HG03571 (cell line): ENCODE measurements around the gene GPALPP1.
A peak's percentile ranks its signal among the peaks of the same experiment; 100 is the strongest.
"Not testable (repeated sequence)": the region's sequence is repeated elsewhere in the genome, so short reads cannot be mapped to it uniquely, and the experiment has no call there.

ENCODE experiments used
- ATAC-seq: cut with Tn5 transposase; IDR thresholded peaks from one replicate; pipeline ENCODE4 v1.9.1; 2021; ENCODE audit not compliant: unreplicated experiment

Gene GPALPP1, protein sequence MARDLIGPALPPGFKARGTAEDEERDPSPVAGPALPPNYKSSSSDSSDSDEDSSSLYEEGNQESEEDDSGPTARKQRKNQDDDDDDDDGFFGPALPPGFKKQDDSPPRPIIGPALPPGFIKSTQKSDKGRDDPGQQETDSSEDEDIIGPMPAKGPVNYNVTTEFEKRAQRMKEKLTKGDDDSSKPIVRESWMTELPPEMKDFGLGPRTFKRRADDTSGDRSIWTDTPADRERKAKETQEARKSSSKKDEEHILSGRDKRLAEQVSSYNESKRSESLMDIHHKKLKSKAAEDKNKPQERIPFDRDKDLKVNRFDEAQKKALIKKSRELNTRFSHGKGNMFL

DNA sequence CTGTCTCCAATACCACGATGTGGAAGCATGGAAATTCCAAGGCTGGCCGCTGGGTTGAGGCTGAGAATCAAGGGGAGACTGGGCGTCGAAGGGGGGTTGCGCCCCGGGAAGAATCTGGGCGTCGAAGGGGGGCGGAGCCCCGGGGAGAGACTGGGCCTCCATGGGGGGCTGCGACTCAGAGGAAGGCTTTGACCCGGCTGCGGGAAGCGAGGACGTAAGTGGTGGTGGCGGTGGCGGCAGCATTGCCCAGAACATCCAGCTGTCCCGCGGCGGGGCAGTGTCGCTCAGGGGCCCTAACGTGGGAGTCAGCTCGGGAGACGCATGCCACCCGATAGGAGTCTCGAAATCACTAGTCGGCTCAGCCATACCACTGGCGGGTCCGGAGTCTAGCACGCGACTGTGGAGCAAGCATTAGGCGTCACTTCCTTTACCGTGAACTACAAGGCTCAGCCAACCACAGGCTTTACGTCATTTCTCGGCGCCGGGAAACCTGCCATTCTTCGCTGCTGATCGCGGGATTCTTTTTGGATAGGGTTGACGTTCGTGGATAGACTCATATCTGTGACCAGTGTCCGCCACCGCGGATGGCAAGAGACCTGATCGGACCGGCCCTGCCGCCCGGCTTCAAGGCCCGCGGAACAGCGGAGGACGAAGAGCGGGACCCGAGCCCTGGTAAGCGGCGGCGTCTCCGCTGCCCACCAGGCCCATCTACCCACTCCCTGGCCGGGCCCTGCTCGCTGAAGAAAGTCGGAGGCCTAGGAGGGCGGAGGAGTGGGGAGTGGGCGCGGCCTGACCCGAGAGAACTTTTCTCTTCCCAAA is at the start of gene GPALPP1, which contains the start of gene NUFIP1:
TSS of gene GPALPP1 (plus strand) at position 468 of the 819 bp plus-strand sequence. CDS start at position 585, 117 bp downstream.
TSS of gene NUFIP1 (minus strand) at position 401 of the 819 bp plus-strand sequence. CDS start at position 366, 35 bp downstream.
- ATAC-seq, result peak; percentile 97

DNA sequence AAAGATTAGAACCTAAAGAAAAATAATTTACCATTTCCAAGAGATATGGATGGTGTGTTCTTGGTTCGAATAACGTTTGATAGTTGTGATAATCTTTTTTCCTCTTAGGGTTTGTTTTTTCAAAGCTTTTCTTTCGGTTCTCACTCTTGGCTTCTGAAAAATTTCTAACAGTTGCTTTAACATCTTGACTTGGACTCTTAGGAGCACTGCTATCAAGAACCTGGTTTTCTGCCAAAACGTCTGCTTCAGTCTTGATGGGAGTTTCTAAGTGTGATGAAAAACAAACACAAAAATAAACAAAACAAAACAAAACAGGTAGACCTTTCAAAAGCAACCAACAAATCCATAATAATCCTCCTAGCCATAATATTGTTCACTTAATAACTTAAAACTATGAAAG is 45.9 kb upstream of the GPALPP1 start:
- ATAC-seq, result not testable (repeated sequence)

DNA sequence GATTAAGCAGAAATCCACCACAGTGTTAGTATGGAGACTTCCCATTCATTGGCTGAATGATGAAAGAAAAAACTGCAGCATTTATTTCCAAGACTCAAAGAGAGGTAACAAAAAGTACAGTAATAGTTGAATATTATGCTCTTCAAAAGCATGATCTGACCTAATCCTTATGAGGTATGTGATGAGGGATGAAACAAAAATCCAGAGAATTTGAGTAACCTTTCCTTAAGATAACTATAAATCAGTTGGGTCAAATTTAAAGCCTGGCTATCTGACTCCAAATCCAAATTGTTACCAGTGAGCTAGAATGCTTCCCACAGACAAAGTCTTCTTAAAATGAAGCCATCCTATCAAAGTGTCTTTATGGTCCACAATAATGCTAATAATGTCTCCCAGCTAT is 38.2 kb upstream of the GPALPP1 start:
- ATAC-seq, result no peak

- ATAC-seq, result no peak
These were observed 36.7 kb upstream of the GPALPP1 start for GRCh38 chr13:44952671-44953070.

DNA sequence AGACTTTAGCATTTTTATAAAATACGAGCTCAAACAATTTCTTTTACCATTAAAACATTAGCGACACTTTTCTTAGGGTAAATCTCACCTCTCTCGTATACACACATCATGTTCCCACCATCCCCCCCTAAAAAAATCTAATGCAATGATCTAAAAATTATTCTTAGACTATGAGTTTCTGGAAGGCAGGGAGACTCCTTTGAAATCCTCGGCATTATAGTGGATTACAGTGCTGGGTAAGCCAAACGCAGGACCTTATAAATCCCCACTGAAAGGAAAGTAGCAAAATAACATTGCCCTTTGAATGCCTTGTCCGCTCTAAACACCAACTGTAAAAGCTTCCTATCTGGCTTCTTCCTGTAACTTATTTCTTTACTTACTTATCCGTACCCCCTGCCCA is 35.1 kb upstream of the GPALPP1 start:
- no peak for ATAC-seq

DNA sequence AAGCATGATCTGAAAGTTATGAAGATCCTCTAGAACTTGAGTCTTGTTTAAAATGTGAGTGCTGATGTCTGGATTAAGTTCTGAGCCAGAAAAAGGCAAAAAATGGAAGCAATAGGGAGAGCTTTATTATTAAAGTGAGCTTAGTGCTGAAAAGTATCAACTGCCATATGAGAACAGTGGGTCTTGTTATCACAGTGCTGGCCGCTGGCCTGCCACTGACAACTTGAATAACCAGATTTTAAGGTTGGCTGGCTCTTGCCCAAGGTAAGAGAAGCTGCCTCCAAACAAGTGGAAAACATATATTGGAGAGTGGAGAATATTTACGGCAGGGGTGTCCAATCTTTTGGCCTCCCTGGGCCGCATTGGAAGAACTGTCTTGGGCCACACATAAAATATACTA is 33.9 kb upstream of the GPALPP1 start:
- ATAC-seq, result no peak

DNA sequence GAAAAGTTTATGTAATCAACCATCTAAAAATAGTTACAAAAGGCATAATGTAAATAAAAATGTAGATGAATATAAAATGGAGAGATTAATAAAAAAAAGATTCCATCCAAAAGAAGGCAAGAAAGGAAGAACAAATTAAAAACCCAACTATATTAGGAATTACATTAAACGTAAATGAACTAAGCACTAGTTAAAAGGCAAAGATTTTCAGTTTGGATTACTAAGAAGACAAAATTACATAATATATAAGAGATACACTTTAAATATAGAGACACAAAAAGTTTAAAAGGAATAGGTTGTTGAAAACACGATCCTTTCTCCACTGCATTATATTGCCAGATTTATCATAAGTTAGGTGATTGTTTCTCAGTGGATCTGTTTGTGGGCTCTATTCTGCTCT is 27.3 kb upstream of the GPALPP1 start:
- ATAC-seq, result no peak

- ATAC-seq, result no peak
These were observed 21.5 kb upstream of the GPALPP1 start for GRCh38 chr13:44967704-44968433.

- ATAC-seq, result no peak
These were observed 20.9 kb upstream of the GPALPP1 start for GRCh38 chr13:44968434-44968815.

DNA sequence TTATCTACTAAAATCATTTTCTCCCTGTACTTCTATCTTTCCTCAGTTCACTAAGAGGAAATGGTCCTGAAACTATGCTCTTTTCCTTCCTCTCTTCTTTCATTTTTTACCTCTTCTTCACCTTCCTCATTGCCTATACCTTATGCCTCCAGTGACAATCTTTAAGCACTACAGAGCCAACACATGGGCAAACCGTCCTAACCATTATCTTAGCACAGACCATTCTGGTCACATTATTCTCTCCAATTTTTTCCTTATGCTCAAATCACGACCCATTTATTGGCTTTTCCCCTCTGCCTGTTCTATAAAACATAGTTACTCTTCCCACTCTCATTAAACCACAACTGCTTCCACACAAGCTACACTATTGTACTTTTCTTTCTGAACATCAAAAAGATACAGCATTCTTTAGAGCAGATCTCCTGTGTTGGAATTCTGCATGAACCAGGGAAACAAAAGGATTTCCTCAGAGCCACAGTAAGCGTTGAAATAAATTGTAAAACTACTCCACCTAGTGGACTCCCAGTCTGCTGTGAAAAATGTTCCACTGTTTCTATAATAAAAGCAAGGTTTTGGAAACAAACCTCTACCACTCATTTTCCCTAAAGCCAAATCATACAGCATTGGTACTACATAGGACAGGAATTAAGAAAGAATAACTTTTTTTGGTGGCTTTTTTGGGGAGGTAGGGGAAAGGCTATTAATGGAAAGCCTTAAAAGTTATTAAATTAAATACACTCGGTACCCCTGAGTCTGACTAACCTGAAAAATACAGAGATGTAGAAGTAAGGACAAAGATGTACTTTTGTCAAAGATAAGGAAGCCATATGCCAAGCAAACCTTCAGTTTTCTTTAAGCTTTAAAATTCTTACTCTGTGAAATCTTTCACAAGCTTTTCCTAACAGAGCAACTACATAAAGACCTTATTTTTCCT is 19.5 kb upstream of the GPALPP1 start:
- ATAC-seq, result no peak

GRCh38 chr13:44971656-44972595 is 17.4 kb upstream of the GPALPP1 start:
- no peak for ATAC-seq

DNA sequence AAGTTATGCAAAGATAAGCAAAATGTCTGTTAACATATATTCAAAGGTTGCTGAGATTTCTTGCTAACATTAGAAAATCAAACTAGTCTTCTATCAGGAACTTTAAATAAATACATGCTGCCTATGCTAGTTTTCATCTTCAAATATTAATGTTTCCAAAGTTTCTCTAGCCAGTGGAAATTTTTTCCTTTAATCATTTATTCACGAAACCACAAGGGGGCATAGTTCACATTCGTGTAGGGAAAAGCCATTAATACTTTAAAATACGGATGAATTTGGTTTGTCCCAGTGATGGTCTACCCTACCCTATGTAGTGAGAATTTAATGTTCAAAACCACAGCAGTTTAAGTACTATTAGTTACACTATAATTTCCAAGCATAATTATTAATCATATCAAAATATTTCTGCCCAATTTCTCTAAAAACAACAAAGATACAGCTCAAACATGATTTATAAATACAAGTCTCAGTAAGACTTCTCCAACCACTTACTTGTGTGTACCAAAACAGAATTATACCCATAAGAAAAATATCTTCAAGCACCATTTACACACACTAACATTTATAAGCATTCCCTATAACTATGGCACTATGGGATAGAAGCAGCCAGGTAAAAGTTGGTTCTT is 16.3 kb upstream of the GPALPP1 start:
- ATAC-seq, result no peak

DNA sequence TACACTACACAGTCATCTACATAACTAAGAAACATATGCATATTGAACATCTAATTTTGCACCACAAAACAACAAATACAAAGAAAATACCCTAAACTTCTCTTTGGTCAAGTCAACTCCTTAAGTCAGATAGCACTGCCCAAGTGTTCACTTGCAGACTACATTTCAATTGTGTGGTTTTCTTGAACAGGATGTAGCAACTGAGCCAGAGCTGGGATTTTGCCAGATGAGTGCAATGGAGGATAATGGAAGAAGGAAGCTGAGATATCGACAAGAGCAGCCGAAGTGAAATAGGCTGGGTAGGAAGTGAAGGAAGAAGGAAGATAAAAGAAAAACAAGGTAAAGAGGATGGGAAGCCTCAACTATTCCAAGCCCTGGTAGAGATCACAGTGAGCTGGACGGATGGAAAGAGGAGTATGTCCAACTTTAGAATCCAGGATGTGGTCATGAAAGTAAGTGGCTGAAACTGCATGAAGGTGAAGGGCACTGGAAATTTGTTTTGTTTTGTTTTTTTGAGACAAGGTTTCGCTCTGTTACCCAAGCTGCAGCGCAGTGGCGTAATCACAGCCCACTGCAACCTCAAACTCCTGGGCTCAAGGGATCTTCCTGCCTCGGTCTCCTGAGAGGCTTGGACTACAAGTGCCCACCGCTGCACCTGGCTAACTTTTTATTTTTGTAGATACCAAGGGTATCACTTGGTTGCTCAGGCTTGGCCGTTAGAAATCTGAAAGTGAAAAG is 15.1 kb upstream of the GPALPP1 start:
- peak; percentile 49 for ATAC-seq

DNA sequence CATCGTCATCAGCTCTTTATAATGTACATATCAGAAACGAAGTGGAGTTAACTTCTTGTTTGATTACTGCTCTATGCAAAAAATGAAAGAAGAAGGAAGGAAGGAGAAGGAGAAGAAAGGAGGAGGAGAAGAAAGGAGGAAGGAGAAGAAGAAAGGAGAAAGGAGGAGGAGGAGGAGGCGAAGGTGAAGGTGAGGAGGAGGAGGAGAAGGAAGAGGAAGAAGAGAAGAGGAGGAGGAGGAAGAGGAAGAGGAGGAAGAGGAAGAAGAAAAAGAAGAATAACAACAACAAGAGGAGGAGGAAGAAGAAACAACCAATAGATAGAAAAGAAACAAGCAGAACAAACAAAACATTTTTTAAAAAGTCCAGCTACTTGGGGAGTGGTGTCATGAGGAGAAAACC is 13.1 kb upstream of the GPALPP1 start:
- no peak for ATAC-seq

GRCh38 chr13:44976949-44977583 is 12.3 kb upstream of the GPALPP1 start:
- ATAC-seq, result no peak

GRCh38 chr13:44978328-44978727 is 11.0 kb upstream of the GPALPP1 start:
- no peak for ATAC-seq

GRCh38 chr13:44989941-44990340 is 603 bp downstream of the GPALPP1 start:
- ATAC-seq, result no peak

GRCh38 chr13:45003417-45003816 is 14.1 kb downstream of the GPALPP1 start:
- ATAC-seq, result no peak
